ENCODE results near the gene RHBG. TPM values are rescaled to one million over a fixed set of nuclear protein-coding genes. Genes with fewer than 3 reads are reported as not detected.

The RHBG gene
- total and polyA plus RNA-seq, 2 experiments from 2014 or later: 1.2 to 1.6 TPM

DNA sequence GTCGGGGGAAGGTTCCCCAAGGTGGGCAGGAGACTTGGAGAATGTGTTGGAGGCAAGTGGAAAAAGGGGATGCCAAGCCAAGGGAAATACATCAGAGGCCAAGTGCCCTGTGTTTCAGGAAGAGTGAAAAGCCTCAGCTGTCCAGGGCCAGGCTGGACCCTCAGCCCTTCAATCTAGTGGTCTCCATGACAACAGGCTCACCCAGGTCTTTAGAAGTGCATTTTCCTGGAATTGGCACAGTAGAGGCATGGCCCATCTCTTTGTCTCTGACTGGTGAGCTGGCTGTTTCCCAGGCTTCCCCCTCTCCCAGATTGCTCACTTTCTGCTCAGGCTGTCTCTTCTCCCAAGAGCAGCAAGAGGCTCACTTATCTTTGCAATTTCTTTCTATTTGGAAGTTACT lies 10.4 kb upstream of the RHBG start:
- H4K20me1 ChIP-seq (replicated peaks; ENCODE audit: insufficient read depth): no peaks in the 10 kb centered on the region
- ATAC-seq (no peak), DNase-seq (ENCODE audit: low spot score) (no peak)
- no peak overlapping the region for H3K27ac ChIP-seq (ENCODE audit: low read depth)
- H3K36me3 ChIP-seq (ENCODE audit: insufficient read depth): no peaks in the 10 kb centered on the region
- TF ChIP-seq, protein P1, sequence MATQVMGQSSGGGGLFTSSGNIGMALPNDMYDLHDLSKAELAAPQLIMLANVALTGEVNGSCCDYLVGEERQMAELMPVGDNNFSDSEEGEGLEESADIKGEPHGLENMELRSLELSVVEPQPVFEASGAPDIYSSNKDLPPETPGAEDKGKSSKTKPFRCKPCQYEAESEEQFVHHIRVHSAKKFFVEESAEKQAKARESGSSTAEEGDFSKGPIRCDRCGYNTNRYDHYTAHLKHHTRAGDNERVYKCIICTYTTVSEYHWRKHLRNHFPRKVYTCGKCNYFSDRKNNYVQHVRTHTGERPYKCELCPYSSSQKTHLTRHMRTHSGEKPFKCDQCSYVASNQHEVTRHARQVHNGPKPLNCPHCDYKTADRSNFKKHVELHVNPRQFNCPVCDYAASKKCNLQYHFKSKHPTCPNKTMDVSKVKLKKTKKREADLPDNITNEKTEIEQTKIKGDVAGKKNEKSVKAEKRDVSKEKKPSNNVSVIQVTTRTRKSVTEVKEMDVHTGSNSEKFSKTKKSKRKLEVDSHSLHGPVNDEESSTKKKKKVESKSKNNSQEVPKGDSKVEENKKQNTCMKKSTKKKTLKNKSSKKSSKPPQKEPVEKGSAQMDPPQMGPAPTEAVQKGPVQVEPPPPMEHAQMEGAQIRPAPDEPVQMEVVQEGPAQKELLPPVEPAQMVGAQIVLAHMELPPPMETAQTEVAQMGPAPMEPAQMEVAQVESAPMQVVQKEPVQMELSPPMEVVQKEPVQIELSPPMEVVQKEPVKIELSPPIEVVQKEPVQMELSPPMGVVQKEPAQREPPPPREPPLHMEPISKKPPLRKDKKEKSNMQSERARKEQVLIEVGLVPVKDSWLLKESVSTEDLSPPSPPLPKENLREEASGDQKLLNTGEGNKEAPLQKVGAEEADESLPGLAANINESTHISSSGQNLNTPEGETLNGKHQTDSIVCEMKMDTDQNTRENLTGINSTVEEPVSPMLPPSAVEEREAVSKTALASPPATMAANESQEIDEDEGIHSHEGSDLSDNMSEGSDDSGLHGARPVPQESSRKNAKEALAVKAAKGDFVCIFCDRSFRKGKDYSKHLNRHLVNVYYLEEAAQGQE (IDR thresholded peaks at IDR 0.05; ENCODE audit: unreplicated experiment): no peak
- TF ChIP-seq STAT1 (IDR thresholded peaks at IDR 0.05; ENCODE audit: unreplicated experiment) (no peak), ZNF114 (CRISPR knock-in tag; IDR thresholded peaks at IDR 0.05) (no peak), NANOG (IDR thresholded peaks at IDR 0.05; ENCODE audit: borderline replicate concordance) (no peak), CREB1 (CRISPR knock-in tag; IDR thresholded peaks at IDR 0.05; ENCODE audit: low read depth) (no peak), JUNB (IDR thresholded peaks at IDR 0.05; ENCODE audit: unreplicated experiment) (no peak), EZH2 (IDR thresholded peaks at IDR 0.05; ENCODE audit: low read depth, unreplicated experiment) (no peak), ZNF331 (CRISPR knock-in tag; IDR thresholded peaks at IDR 0.05; ENCODE audit: low read depth) (no peak), CTCF (conservative IDR thresholded peaks at IDR 0.05; ENCODE audit: low read depth in 2 of 2) (no peak), POLR2AphosphoS5 (IDR thresholded peaks at IDR 0.05; ENCODE audit: low read depth) (no peak), EZH2phosphoT487 (IDR thresholded peaks at IDR 0.05; ENCODE audit: unreplicated experiment) (no peak), ZNF462 (CRISPR knock-in tag; IDR thresholded peaks at IDR 0.05) (no peak)
- TF ChIP-seq, protein P2, sequence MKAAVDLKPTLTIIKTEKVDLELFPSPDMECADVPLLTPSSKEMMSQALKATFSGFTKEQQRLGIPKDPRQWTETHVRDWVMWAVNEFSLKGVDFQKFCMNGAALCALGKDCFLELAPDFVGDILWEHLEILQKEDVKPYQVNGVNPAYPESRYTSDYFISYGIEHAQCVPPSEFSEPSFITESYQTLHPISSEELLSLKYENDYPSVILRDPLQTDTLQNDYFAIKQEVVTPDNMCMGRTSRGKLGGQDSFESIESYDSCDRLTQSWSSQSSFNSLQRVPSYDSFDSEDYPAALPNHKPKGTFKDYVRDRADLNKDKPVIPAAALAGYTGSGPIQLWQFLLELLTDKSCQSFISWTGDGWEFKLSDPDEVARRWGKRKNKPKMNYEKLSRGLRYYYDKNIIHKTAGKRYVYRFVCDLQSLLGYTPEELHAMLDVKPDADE (IDR thresholded peaks at IDR 0.05): no peak
- Mint-ChIP-seq H3K9me3 (0 out of 3 replicates have a peak, but pooled peaks cover 3% of the 10 kb centered on the region), H3K36me3 (ENCODE audit: low read depth) (no peaks in the 10 kb centered on the region), H3K4me3 (no peak overlapping the region), H3K27me3 (ENCODE audit: insufficient read depth, low read depth, poor library complexity) (no peaks in the 10 kb centered on the region), H3K27ac (no peak overlapping the region), H3K4me1 (peaks cover 14% of the 10 kb centered on the region)
- no peak overlapping the region for H3K4me3 ChIP-seq
- no peaks in the 10 kb centered on the region for H3K27me3 ChIP-seq (ENCODE audit: insufficient read depth)
- no peaks in the 10 kb centered on the region for H3K79me2 ChIP-seq (replicated peaks; ENCODE audit: insufficient read depth)
- H2AFZ ChIP-seq: no peak overlapping the region
- no peaks in the 10 kb centered on the region for H3K9me2 ChIP-seq (ENCODE audit: insufficient read depth)
- H3F3A ChIP-seq (replicated peaks; ENCODE audit: low read depth): 0 out of 2 replicates have a peak, but pooled peaks cover 4% of the 10 kb centered on the region
- no peak overlapping the region for H3K4me2 ChIP-seq
- H3K4me1 ChIP-seq (ENCODE audit: insufficient read depth): 0 out of 2 replicates have a peak, but pooled peaks cover 4% of the 10 kb centered on the region

Measured in GM23338 (cell line).